ENCODE results near the gene AMT. TPM values are rescaled to one million over a fixed set of nuclear protein-coding genes. Genes with fewer than 3 reads are reported as not detected.

The AMT gene, protein sequence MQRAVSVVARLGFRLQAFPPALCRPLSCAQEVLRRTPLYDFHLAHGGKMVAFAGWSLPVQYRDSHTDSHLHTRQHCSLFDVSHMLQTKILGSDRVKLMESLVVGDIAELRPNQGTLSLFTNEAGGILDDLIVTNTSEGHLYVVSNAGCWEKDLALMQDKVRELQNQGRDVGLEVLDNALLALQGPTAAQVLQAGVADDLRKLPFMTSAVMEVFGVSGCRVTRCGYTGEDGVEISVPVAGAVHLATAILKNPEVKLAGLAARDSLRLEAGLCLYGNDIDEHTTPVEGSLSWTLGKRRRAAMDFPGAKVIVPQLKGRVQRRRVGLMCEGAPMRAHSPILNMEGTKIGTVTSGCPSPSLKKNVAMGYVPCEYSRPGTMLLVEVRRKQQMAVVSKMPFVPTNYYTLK
- 10 to 100 TPM; 15.4 to 48.7 (median 27.4) TPM for polyA plus RNA-seq
- long read RNA-seq, donor 1 = 0 reads
- long read RNA-seq, donor 2, transcript AMT-201 (9 exons, 2,280 nt) = major isoform, 5 of 7 reads
- long read RNA-seq, donor 2, partial matches to known transcripts = 0 of 7 reads
- long read RNA-seq, donor 2, other reads (novel, unspliced or antisense) = 0 of 7 reads
- long read RNA-seq, donor 3, partial matches to known transcripts = 0 of 9 reads
- long read RNA-seq, donor 3, other reads (novel, unspliced or antisense) = 0 of 9 reads
- long read RNA-seq, donor 4, partial matches to known transcripts = 0 of 1 reads
- long read RNA-seq, donor 4, other reads (novel, unspliced or antisense) = 0 of 1 reads
- long read RNA-seq, donor 5, full-length matches to known transcripts = 11 of 11 reads
- long read RNA-seq, donor 5, partial matches to known transcripts = 0 of 11 reads
- long read RNA-seq, donor 5, other reads (novel, unspliced or antisense) = 0 of 11 reads
- long read RNA-seq, donor 6, transcript AMT-235 (1 exons, 1,579 nt) = major isoform, 7 of 11 reads
- long read RNA-seq, donor 6, partial matches to known transcripts = 0 of 11 reads
- long read RNA-seq, donor 6, other reads (novel, unspliced or antisense) = 0 of 11 reads
- long read RNA-seq, donor 7 = 0 reads
- long read RNA-seq, donor 8, partial matches to known transcripts = 0 of 1 reads
- long read RNA-seq, donor 8, other reads (novel, unspliced or antisense) = 0 of 1 reads
- long read RNA-seq, donor 9, partial matches to known transcripts = 0 of 5 reads
- long read RNA-seq, donor 9, other reads (novel, unspliced or antisense) = 0 of 5 reads
- long read RNA-seq, donor 10, full-length matches to known transcripts = 24 of 24 reads
- long read RNA-seq, donor 10, partial matches to known transcripts = 0 of 24 reads
- long read RNA-seq, donor 10, other reads (novel, unspliced or antisense) = 0 of 24 reads

DNA sequence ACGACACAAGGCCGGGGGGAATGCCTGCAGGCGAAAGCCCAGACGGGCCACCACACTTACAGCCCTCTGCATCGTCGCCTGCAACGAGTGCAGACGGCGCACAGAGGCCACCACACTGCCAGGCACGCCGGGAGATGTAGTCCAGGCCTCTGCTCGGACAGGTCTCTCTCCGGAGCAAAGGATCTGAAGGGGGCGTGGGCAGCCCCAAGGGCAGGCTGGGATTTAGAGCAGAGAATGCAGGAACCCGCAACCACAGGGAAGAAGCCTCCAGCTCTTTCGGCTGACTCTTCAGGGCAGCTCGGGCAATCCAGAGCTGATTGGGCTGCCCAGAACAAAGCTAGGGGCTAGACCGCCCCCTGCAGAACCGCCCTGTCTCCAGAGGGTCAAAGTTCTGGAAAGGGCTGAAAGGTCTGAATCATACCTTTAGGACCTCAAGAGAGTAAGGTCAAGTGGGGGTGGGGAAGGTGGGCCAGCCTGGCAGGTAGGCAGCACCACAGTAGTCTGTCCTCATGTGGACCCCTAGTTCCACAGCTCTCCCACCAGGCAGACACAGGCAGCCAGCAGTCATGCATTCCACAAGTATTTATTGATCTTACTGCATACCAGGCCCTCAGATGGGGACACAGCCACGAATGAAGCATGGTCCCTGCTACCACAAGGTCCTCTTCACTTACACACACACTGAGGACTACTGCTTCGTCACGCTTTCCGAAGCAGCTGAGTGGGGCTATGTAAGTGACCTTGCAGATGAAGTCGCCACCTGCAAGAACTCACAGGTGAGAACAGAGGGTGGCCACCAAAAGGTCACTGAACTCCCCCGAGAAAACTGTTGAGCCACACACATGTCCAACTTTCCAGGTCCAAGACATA lies at the start of gene AMT:
Gene AMT (minus strand): TSS at position 95 of the 870 bp plus-strand sequence. CDS start 23 bp downstream, at position 72.
- FAIRE-seq (no peak), DNase-seq (peak; percentile 72 to 84)
- Histone ChIP-seq H3K27ac (ENCODE audit: low read depth in 1 of 3, low read length in 2 of 3) (peak within 1 kb of the TSS; percentile 14 to 77 (median 30)), H3K4me3 (ENCODE audit: low read depth in 1 of 3, low read length in 3 of 3) (peak within 1 kb of the TSS in 2 of 3 donors; percentile 60 to 67), H3K27me3 (ENCODE audit: control insufficient read depth in 3 of 3, insufficient read depth in 3 of 3, low read length in 3 of 3) (no peaks in the 10 kb centered on the region), H3K4me1 (ENCODE audit: control insufficient read depth in 3 of 3, insufficient read depth in 2 of 3, low read depth in 1 of 3, low read length in 2 of 3) (peaks cover 0 to 18% (median 5%) of the 10 kb centered on the region in 3 donors), H3K9me3 (ENCODE audit: control insufficient read depth in 2 of 2, insufficient read depth in 1 of 2, low read depth in 1 of 2, low read length in 1 of 2) (no peaks in the 10 kb centered on the region), H3K36me3 (ENCODE audit: control insufficient read depth in 3 of 3, insufficient read depth in 2 of 3, low read depth in 1 of 3, low read length in 3 of 3) (peaks cover 0 to 54% (median 2%) of the 10 kb centered on the region in 3 donors)
- 26 to 44% (median 42%) methylated on average over 25 of the region's 25 CpGs for WGBS, 3 donors

DNA sequence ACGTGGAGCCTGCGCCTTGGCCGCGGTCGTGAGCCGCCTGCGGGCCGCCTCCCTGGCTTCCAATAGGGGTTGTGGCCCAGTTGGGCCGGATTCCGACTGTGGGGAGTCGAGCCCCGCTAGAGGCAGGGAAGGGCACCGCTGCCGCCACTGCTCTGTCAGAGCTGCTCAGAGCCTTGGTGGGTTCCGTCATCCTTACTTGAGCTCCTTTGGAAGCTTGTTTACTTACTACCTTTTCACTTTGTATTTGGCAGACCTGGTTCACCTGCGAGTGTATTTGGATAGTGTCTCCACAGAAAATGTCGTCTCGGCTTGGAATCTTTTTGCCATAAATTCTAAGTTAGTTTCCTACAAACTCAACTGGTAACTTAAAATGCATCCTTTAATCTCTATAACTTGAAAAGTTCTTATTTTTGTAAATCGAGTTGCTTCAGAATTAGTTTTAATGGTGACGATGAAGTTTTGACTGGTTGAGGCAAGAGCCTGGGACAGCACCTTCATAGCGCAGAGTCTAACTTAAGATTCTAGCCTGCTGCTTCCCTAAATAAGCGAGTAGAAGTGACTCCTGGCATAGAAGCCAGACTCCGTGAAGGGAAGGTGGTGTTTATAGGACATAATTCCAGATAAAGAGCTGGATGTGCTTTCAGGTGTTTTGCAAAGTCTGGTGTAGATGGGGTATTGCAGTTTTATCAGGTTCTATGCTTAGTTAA lies 48.6 kb upstream of the AMT start:
- Histone ChIP-seq H3K36me3 (ENCODE audit: control insufficient read depth in 3 of 3, insufficient read depth in 2 of 3, low read depth in 1 of 3, low read length in 3 of 3) (peaks cover 0 to 5% (median 0%) of the 10 kb centered on the region in 3 donors), H3K27ac (ENCODE audit: low read depth in 1 of 3, low read length in 2 of 3) (peak overlapping the region; percentile 93 to 98 (median 95)), H3K4me1 (ENCODE audit: control insufficient read depth in 3 of 3, insufficient read depth in 2 of 3, low read depth in 1 of 3, low read length in 2 of 3) (peaks cover 0 to 24% (median 6%) of the 10 kb centered on the region in 3 donors), H3K9me3 (ENCODE audit: control insufficient read depth in 2 of 2, insufficient read depth in 1 of 2, low read depth in 1 of 2, low read length in 1 of 2) (no peaks in the 10 kb centered on the region), H3K4me3 (ENCODE audit: low read depth in 1 of 3, low read length in 3 of 3) (peak overlapping the region; percentile 75 to 84 (median 80)), H3K27me3 (ENCODE audit: control insufficient read depth in 3 of 3, insufficient read depth in 3 of 3, low read length in 3 of 3) (no peaks in the 10 kb centered on the region)
- no peak for FAIRE-seq
- DNase-seq = peak; percentile 44 to 45
- WGBS, 3 donors = 1 to 4% (median 2%) methylated on average over 18 to 23 of the region's 23 CpGs

DNA sequence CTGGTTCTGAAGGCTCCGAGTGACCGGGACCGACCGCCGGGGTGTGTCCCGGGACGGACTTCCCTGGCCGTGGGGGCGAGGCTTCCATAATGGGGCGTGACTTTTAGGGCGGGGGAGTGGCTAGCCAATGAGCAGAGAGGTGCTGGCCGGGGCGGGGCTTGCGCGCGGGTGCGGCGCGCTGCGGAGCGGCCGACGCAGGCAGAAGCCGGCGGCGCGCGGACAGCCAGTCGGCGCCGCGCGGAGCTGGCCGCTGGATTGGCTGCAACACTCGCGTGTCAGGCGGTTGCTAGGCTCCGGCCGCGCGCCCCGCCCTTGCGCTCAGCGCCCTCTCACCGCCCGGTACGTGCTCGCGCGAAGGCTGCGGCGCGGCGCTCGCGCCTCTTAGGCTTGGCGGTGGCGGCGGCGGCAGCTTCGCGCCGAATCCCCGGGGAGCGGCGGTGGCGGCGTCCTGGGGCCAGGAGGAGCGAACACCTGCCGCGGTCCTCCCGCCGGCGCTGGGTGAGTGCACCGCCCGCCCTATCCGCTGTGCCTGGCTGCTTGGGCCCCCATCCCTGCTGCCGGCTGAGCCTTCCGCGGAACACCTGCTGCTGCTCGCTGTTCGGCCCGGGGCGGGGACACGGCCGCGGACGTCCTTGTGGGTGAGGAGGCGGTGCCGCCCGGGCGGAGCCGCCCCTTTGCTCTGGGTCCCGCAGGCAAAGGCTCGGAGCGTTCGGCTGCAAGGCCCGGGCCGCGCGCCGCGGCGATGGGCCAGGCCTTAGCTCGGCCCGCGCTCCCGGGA lies 47.9 kb upstream of the AMT start, which contains the start of gene DAG1:
Gene DAG1 (plus strand): TSS at position 332 of the 778 bp plus-strand sequence. CDS start 40,268 bp downstream, outside the sequence.
- peak within 1 kb of the TSS; percentile 75 to 84 (median 80) for H3K4me3 ChIP-seq (ENCODE audit: low read depth in 1 of 3, low read length in 3 of 3)
- H3K4me1 ChIP-seq (ENCODE audit: control insufficient read depth in 3 of 3, insufficient read depth in 2 of 3, low read depth in 1 of 3, low read length in 2 of 3) = peaks cover 0 to 31% (median 9%) of the 10 kb centered on the region in 3 donors
- no peaks in the 10 kb centered on the region for H3K27me3 ChIP-seq (ENCODE audit: control insufficient read depth in 3 of 3, insufficient read depth in 3 of 3, low read length in 3 of 3)
- peaks cover 0 to 3% (median 0%) of the 10 kb centered on the region in 3 donors for H3K36me3 ChIP-seq (ENCODE audit: control insufficient read depth in 3 of 3, insufficient read depth in 2 of 3, low read depth in 1 of 3, low read length in 3 of 3)
- peak; percentile 98 to 99 for DNase-seq
- WGBS, 3 donors = 0 to 1% (median 0%) methylated on average over 75 to 108 of the region's 108 CpGs
- no peaks in the 10 kb centered on the region for H3K9me3 ChIP-seq (ENCODE audit: control insufficient read depth in 2 of 2, insufficient read depth in 1 of 2, low read depth in 1 of 2, low read length in 1 of 2)
- FAIRE-seq = no peak
- H3K27ac ChIP-seq (ENCODE audit: low read depth in 1 of 3, low read length in 2 of 3) = peak within 1 kb of the TSS; percentile 93 to 98 (median 97)

DNA sequence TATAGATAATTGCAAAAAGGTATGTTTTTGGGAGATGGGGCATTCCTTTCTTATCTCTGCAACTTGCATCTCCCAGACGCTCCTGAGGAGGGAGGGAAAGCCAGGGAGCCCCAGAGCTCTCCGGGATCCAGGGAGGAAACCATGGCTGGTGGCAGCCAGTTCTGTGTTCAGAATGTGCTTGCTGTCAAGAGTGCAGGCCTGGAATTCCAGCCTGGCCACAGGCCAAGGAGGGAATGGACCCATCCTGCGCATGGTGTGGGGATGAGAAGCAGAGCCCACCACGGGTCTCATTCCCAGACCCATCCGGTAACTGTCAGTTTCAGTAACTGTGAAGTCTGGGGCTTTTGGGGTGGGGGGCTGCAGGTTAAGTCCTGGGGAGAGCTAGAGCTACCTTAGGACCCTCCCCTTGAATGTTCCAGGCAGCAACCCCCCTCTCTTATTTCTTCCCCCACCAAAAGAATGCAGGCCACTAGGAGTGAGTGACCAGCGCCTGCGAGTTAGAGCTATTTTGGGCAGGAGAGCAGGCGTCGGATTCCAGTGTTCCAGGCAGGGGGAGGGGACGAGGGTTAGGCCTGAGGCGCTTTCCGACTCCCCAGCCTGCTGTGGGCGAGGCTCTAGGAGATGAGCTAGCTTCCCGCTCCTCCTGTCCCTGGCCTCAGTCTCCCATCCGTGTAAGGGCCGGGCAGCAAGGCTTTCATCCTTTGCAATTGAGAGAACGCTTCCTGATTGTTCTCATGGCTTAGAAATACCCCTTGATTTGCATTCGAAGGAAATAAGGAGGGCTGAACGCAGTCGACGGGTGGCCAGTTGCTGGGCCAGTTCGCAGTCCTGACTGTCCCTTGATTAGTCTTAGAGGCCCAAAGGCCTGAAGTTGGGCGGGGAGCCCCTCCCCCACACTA lies 47.0 kb upstream of the AMT start:
- H3K4me1 ChIP-seq (ENCODE audit: control insufficient read depth in 3 of 3, insufficient read depth in 2 of 3, low read depth in 1 of 3, low read length in 2 of 3) = peaks cover 0 to 32% (median 9%) of the 10 kb centered on the region in 3 donors
- 11 to 17% (median 14%) methylated on average over 23 of the region's 23 CpGs for WGBS, 3 donors

DNA sequence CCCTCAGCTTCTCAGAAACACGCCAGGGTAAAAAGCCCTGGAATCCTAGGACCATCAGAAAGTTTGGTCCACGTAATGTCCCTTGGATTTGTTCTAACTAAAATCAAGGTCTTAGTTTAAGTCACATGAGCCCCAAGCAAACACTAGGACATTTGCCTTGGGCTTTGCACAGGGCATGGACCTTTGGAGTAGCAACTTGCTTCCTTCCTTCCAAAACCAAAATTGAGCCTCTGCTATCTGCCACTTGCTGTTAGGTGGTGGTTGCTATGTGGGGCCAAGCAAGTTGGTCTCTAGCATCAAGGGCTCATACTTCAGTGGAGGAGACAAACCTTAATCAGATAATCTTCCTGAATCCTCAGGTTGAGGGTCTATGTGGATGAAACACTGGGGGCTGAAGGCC lies 43.8 kb upstream of the AMT start:
- FAIRE-seq = no peak
- H3K27me3 ChIP-seq (ENCODE audit: control insufficient read depth in 3 of 3, insufficient read depth in 3 of 3, low read length in 3 of 3) = no peaks in the 10 kb centered on the region
- no peaks in the 10 kb centered on the region for H3K9me3 ChIP-seq (ENCODE audit: control insufficient read depth in 2 of 2, insufficient read depth in 1 of 2, low read depth in 1 of 2, low read length in 1 of 2)
- no peak for DNase-seq
- peaks cover 2 to 36% (median 6%) of the 10 kb centered on the region in 3 donors for H3K4me1 ChIP-seq (ENCODE audit: control insufficient read depth in 3 of 3, insufficient read depth in 2 of 3, low read depth in 1 of 3, low read length in 2 of 3)
- H3K36me3 ChIP-seq (ENCODE audit: control insufficient read depth in 3 of 3, insufficient read depth in 2 of 3, low read depth in 1 of 3, low read length in 3 of 3) = no peaks in the 10 kb centered on the region
- no peak overlapping the region for H3K4me3 ChIP-seq (ENCODE audit: low read depth in 1 of 3, low read length in 3 of 3)
- whole genome bisulfite sequencing, 3 donors = 22 to 72% (median 34%) methylated on average over 2 of the region's 2 CpGs
- peak overlapping the region in 2 of 3 donors; percentile 72 to 88 for H3K27ac ChIP-seq (ENCODE audit: low read depth in 1 of 3, low read length in 2 of 3)

More for the DNA sequence above, 47.0 kb upstream of the AMT start:
- H3K36me3 ChIP-seq (ENCODE audit: control insufficient read depth in 3 of 3, insufficient read depth in 2 of 3, low read depth in 1 of 3, low read length in 3 of 3) = no peaks in the 10 kb centered on the region
- no peak for FAIRE-seq
- peak in 1 of 2 donors; percentile 41 for DNase-seq
- H3K27ac ChIP-seq (ENCODE audit: low read depth in 1 of 3, low read length in 2 of 3) = peak overlapping the region; percentile 93 to 97 (median 93)
- H3K9me3 ChIP-seq (ENCODE audit: control insufficient read depth in 2 of 2, insufficient read depth in 1 of 2, low read depth in 1 of 2, low read length in 1 of 2) = no peaks in the 10 kb centered on the region
- H3K27me3 ChIP-seq (ENCODE audit: control insufficient read depth in 3 of 3, insufficient read depth in 3 of 3, low read length in 3 of 3) = no peaks in the 10 kb centered on the region
- peak overlapping the region in 2 of 3 donors; percentile 39 to 57 for H3K4me3 ChIP-seq (ENCODE audit: low read depth in 1 of 3, low read length in 3 of 3)
